Uterus (tissue), 4 donors: Measurements from ENCODE around the gene ANKRD33B. TPM values are rescaled to one million over a fixed set of nuclear protein-coding genes. Genes with fewer than 3 reads are reported as not detected.

ENCODE experiments used
- DNase-seq, 2 donors: peaks; one replicate each; pipeline ENCODE4 v3.0.0-alpha.2; 2019 to 2020
- H3K27ac ChIP-seq, 2 donors: fragments of 200-600 bp; sonication (generic); 1 replicate in 1 of 2; 2 replicates in 1 of 2; pipeline ENCODE4 v1.5.1; 2016 to 2018
- H3K27me3 ChIP-seq, 2 donors: fragments of 200-600 bp; sonication (generic); one replicate each; pipeline ENCODE4 v1.5.1; 2018 to 2019; ENCODE audit warnings: control low read depth in 1 of 2
- H3K36me3 ChIP-seq, 2 donors: fragments of 200-600 bp; sonication (generic); one replicate each; pipeline ENCODE4 v1.5.1; 2019; ENCODE audit warnings: control low read depth in 1 of 2
- H3K4me1 ChIP-seq, 2 donors: fragments of 200-600 bp; sonication (generic); one replicate each; pipeline ENCODE4 v1.5.1; 2018 to 2019; ENCODE audit warnings: control low read depth in 1 of 2
- H3K4me3 ChIP-seq, 2 donors: fragments of 200-600 bp; sonication (generic); 1 replicate in 1 of 2; 2 replicates in 1 of 2; pipeline ENCODE4 v1.5.1; 2018 to 2019; ENCODE audit warnings: mild to moderate bottlenecking in 1 of 2
- H3K9me3 ChIP-seq, 2 donors: fragments of 200-600 bp; sonication (generic); one replicate each; pipeline ENCODE4 v1.5.1; 2019; ENCODE audit warnings: control low read depth in 1 of 2
- POLR2A ChIP-seq, 2 donors: fragments of 450-650 bp; IDR thresholded peaks; one replicate each; pipeline ENCODE4 v1.6.1; 2016; ENCODE audit warnings: antibody characterized with exemption in 2 of 2, mild to moderate bottlenecking in 1 of 2, moderate library complexity in 1 of 2
- intact Hi-C: fragments of 100-400 bp; cut with DNase I; formaldehyde crosslinking; loops from one replicate; pipeline ENCODE4 v1.15.1; 2023; ENCODE audit warnings: low total_unique reads
- total RNA-seq, 4 donors: library from RNA; depleted of rRNA in 3 of 4; stranded (reverse); fragments of >200 nt in 3 of 4; gene quantifications; one replicate each; pipeline versions ENCODE4 v1.1.0 to v1.2.4, GENCODE V29; 2014 to 2023
- TF ChIP-seq, protein P1 (sequence below), 4 experiments: fragments of 200-600 bp in 2 of 4; fragments of 450-650 bp in 2 of 4; sonication (generic) in 2 of 4; IDR thresholded peaks; one replicate each; pipeline ENCODE4 v1.5.1; 2016 to 2019; ENCODE audit warnings: antibody characterized with exemption in 4 of 4, mild to moderate bottlenecking in 2 of 4, moderate library complexity in 1 of 4
- donor health status: DM: yes; HTN: yes; CAD: no.

The ANKRD33B gene
- total RNA-seq, 4 donors from 2014 or later, result 2.1 to 24.1 (median 7.6) TPM

DNA sequence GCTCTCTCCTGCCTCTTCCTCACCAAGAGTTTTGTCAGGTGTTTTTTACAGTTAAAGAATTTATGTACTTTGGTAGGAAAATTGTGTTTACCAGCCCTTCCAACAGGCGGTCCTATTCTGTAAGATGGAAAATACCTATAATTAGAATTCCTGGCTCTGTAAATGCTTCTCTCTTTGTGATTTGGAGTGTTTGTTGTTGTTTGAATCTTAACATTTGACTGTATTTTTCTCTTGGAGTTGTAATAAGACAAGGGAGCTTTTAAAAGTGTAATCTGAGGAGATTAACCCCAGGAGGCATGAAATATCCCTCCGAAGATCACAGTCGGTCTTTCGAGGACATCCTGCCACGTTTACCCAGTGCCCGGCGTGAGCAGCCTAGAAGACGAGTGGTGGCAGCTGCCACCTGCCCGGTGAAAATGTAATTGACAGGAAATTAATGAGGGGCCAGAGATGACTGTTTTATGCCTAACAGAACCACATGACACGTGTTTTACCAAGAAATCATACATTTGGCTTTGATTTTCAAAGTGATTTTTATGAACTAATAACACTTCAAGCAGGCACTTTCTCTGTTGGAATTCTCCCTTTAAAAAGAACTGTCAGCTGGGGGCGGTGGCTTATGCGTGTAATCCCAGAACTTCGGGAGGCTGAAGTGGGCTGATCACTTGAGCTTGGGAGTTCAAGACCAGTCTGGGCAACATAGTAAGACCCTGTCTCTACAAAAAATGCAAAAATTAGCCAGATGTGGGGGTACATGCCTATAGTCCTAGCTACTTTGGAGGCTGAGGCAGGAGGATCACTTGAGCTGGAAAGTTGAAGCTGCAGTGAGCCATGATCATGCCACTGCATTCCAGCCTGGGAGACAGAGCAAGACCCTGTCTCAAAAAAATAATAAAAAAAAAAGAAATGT is 20.0 kb downstream of the ANKRD33B start:
- no peaks in the 10 kb centered on the region for H3K36me3 ChIP-seq
- intact Hi-C loops, result no loop called here
- H3K9me3 ChIP-seq, result no peaks in the 10 kb centered on the region
- peak overlapping the region in 1 of 2 donors; percentile 13 for H3K4me3 ChIP-seq
- peak overlapping the region; percentile 53 to 69 for H3K27ac ChIP-seq
- H3K4me1 ChIP-seq, result peaks cover 0 to 5% of the 10 kb centered on the region in 2 donors
- TF ChIP-seq, protein P1, sequence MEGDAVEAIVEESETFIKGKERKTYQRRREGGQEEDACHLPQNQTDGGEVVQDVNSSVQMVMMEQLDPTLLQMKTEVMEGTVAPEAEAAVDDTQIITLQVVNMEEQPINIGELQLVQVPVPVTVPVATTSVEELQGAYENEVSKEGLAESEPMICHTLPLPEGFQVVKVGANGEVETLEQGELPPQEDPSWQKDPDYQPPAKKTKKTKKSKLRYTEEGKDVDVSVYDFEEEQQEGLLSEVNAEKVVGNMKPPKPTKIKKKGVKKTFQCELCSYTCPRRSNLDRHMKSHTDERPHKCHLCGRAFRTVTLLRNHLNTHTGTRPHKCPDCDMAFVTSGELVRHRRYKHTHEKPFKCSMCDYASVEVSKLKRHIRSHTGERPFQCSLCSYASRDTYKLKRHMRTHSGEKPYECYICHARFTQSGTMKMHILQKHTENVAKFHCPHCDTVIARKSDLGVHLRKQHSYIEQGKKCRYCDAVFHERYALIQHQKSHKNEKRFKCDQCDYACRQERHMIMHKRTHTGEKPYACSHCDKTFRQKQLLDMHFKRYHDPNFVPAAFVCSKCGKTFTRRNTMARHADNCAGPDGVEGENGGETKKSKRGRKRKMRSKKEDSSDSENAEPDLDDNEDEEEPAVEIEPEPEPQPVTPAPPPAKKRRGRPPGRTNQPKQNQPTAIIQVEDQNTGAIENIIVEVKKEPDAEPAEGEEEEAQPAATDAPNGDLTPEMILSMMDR (IDR thresholded peaks at IDR 0.05), result no peak
- no peak for TF ChIP-seq POLR2A (IDR thresholded peaks at IDR 0.05)
- no peaks in the 10 kb centered on the region for H3K27me3 ChIP-seq
- DNase-seq, result no peak

DNA sequence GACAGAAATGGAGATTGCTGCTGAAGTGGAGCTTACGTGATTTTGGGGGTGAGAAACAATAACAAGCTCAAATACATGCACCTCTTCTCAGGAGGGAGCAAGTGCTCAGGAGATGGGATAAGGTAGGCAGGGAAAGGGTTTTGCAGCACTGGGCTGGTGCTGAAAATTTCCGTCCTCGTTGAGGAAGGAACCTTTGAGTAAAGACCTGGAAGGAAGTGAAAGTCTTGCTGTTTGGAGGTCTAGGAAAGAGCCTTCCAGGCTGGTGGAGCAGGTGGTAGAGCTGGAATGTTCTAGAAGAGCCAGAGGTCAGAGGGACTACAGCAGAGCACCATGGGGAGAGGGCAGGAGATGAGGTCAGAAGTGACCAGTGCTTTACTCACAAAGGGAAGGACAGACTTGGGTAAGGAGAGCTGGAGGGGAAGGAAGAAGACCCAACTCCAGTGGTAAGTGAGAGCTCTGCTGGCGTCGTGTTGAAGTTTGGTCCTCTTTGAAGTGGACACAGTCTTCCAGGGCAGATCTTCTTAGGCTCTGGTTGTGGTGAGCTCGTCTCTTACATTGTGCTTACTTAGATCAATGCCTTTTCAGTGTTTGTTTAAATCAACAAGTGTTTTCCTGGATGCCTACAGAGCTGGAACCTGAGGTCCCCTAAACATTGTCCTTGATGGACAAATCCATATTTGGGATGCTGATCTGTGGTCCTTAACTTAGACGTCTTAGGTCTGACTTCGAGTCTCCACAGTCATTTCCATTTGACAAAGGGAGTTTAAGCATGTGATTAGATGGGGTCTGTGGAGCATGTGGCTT is 21.0 kb downstream of the ANKRD33B start:
- intact Hi-C loops, result no loop called here
- H3K4me1 ChIP-seq, result peaks cover 0 to under 1% of the 10 kb centered on the region in 2 donors
- TF ChIP-seq, protein P1 (IDR thresholded peaks at IDR 0.05), result no peak
- TF ChIP-seq POLR2A (IDR thresholded peaks at IDR 0.05), result no peak
- no peak overlapping the region for H3K4me3 ChIP-seq
- DNase-seq, result no peak
- H3K27me3 ChIP-seq, result no peaks in the 10 kb centered on the region
- H3K9me3 ChIP-seq, result no peaks in the 10 kb centered on the region
- H3K27ac ChIP-seq, result peak overlapping the region in 1 of 2 donors; percentile 69
- no peaks in the 10 kb centered on the region for H3K36me3 ChIP-seq

- Histone ChIP-seq H3K27ac (no peak overlapping the region), H3K4me1 (no peaks in the 10 kb centered on the region), H3K4me3 (no peak overlapping the region), H3K27me3 (no peaks in the 10 kb centered on the region), H3K36me3 (no peaks in the 10 kb centered on the region), H3K9me3 (no peaks in the 10 kb centered on the region)
- intact Hi-C loops, result no loop called here
- no peak for DNase-seq
- TF ChIP-seq, protein P1 (IDR thresholded peaks at IDR 0.05), result no peak
- no peak for TF ChIP-seq POLR2A (IDR thresholded peaks at IDR 0.05)
Observed at GRCh38 chr5:10585518-10585915, 21.6 kb downstream of the ANKRD33B start.

DNA sequence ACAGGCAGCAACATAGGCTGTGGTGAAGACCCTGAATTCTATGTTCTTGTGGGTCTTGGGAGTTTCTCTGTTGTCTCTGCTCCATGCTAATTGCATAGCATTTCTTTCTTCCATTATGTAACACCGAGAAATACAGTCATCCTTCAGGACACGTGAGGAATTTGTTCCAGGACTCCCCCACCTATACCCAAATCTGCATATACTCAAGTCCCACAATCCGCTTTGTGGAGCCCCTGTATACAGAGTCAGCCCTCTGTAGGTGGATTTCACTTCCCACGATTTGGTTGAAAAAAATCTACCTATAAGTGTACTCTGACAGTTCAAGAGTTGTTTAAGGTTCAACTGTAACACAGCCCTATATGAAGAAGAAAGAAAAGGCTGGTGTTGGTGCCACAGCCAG is 22.1 kb downstream of the ANKRD33B start:
- intact Hi-C loops, result no loop called here
- Histone ChIP-seq H3K36me3 (no peaks in the 10 kb centered on the region), H3K27ac (no peak overlapping the region), H3K9me3 (no peaks in the 10 kb centered on the region), H3K4me3 (no peak overlapping the region), H3K27me3 (no peaks in the 10 kb centered on the region), H3K4me1 (no peaks in the 10 kb centered on the region)
- no peak for TF ChIP-seq POLR2A (IDR thresholded peaks at IDR 0.05)
- TF ChIP-seq, protein P1 (IDR thresholded peaks at IDR 0.05), result no peak
- DNase-seq, result no peak

- H3K4me3 ChIP-seq, result no peak overlapping the region
- H3K4me1 ChIP-seq, result no peaks in the 10 kb centered on the region
- TF ChIP-seq POLR2A (IDR thresholded peaks at IDR 0.05), result no peak
- intact Hi-C loops, result no loop called here
- H3K9me3 ChIP-seq, result no peaks in the 10 kb centered on the region
- no peaks in the 10 kb centered on the region for H3K36me3 ChIP-seq
- no peak for DNase-seq
- no peaks in the 10 kb centered on the region for H3K27me3 ChIP-seq
- H3K27ac ChIP-seq, result no peak overlapping the region
Observed at GRCh38 chr5:10586555-10586954, 22.7 kb downstream of the ANKRD33B start.
